GM19463 (cell line): ENCODE data around the gene UMODL1.

ENCODE experiments used
- ATAC-seq: cut with Tn5 transposase; IDR thresholded peaks from one replicate; pipeline ENCODE4 v1.9.1; 2021; ENCODE audit warnings: mild to moderate bottlenecking, moderate library complexity; ENCODE audit not compliant: unreplicated experiment

Gene UMODL1

GRCh38 chr21:42095581-42095980 lies 24.5 kb downstream of the UMODL1 start:
- no peak for ATAC-seq

- no peak for ATAC-seq
Measured at GRCh38 chr21:42096566-42096965, 25.4 kb downstream of the UMODL1 start.

- no peak for ATAC-seq
Measured at GRCh38 chr21:42097274-42097673, 26.2 kb downstream of the UMODL1 start.

- no peak for ATAC-seq
Measured at GRCh38 chr21:42097860-42098454, 26.8 kb downstream of the UMODL1 start.

GRCh38 chr21:42098957-42099505 lies 27.9 kb downstream of the UMODL1 start:
- ATAC-seq, result no peak

- ATAC-seq, result no peak
Measured at GRCh38 chr21:42101246-42101645, 30.1 kb downstream of the UMODL1 start.

GRCh38 chr21:42102076-42102475 lies 31.0 kb downstream of the UMODL1 start:
- ATAC-seq, result no peak

GRCh38 chr21:42102526-42102925 lies 31.4 kb downstream of the UMODL1 start:
- no peak for ATAC-seq

GRCh38 chr21:42102991-42103390 lies 31.9 kb downstream of the UMODL1 start:
- no peak for ATAC-seq

- no peak for ATAC-seq
Measured at GRCh38 chr21:42103843-42104242, 32.7 kb downstream of the UMODL1 start.

GRCh38 chr21:42105476-42106315 lies 34.6 kb downstream of the UMODL1 start:
- no peak for ATAC-seq

GRCh38 chr21:42106425-42106824 lies 35.3 kb downstream of the UMODL1 start:
- ATAC-seq, result no peak

GRCh38 chr21:42107177-42107880 lies 36.2 kb downstream of the UMODL1 start:
- no peak for ATAC-seq

- ATAC-seq, result peak; percentile 97
Measured at GRCh38 chr21:42107881-42108553, 36.9 kb downstream of the UMODL1 start.

- no peak for ATAC-seq
Measured at GRCh38 chr21:42108554-42109340, 37.6 kb downstream of the UMODL1 start.

GRCh38 chr21:42109473-42109872 lies 38.4 kb downstream of the UMODL1 start:
- no peak for ATAC-seq

- ATAC-seq, result no peak
Measured at GRCh38 chr21:42109873-42110525, 38.9 kb downstream of the UMODL1 start.

GRCh38 chr21:42110691-42111469 lies 39.8 kb downstream of the UMODL1 start:
- ATAC-seq, result no peak

GRCh38 chr21:42111470-42111743 lies 40.3 kb downstream of the UMODL1 start:
- no peak for ATAC-seq
